Measurements from ENCODE around the gene PRRT1. TPM values are rescaled to one million over a fixed set of nuclear protein-coding genes. Genes with fewer than 3 reads are reported as not detected.
A peak's percentile ranks its signal among the peaks of the same experiment; 100 is the strongest.

Gene PRRT1
- total and polyA plus RNA-seq, 3 donors from 2014 or later = 4.2 to 6.2 (median 6.1) TPM

- peaks cover 23% of the 10 kb centered on the region for H3K4me1 ChIP-seq
- intact Hi-C loops (cut with DNase I; ENCODE audit: low total_unique reads) = loop anchor here (10.0 kb wide), 1 partner anchor 175 kb away; the partner anchor contains the start of genes NELFE and SKIC2
- peak overlapping the region; percentile 92 to 99 for H3K27ac ChIP-seq
- no peaks in the 10 kb centered on the region for H3K9me3 ChIP-seq
- DNase-seq = no peak
- TF ChIP-seq CTCF (IDR thresholded peaks at IDR 0.05) (no peak), POLR2A (IDR thresholded peaks at IDR 0.05) (no peak)
- H3K27me3 ChIP-seq = no peaks in the 10 kb centered on the region
- no peaks in the 10 kb centered on the region for H3K36me3 ChIP-seq (ENCODE audit: low read depth, missing control alignments)
- H3K4me3 ChIP-seq = peak overlapping the region; percentile 64 to 90
- 24 to 35% methylated on average over 19 to 22 of the region's 22 CpGs for WGBS, 2 donors
Observed at GRCh38 chr6:32129297-32130088, 22.2 kb downstream of the PRRT1 start.

- WGBS, 2 donors = 42 to 55% methylated on average over 7 to 13 of the region's 13 CpGs
- no peaks in the 10 kb centered on the region for H3K27me3 ChIP-seq
- H3K4me3 ChIP-seq = peak overlapping the region in 1 of 2 donors; percentile 90
- intact Hi-C loops (cut with DNase I; ENCODE audit: low total_unique reads) = loop anchor here (10.0 kb wide), 1 partner anchor 174 kb away; the partner anchor contains the start of genes NELFE and SKIC2
- peak overlapping the region; percentile 92 to 99 for H3K27ac ChIP-seq
- H3K4me1 ChIP-seq = peaks cover 23% of the 10 kb centered on the region
- no peaks in the 10 kb centered on the region for H3K36me3 ChIP-seq (ENCODE audit: low read depth, missing control alignments)
- DNase-seq = no peak
- no peaks in the 10 kb centered on the region for H3K9me3 ChIP-seq
- no peak for TF ChIP-seq POLR2A (IDR thresholded peaks at IDR 0.05)
Observed at GRCh38 chr6:32128751-32129296, 22.9 kb downstream of the PRRT1 start.

DNA sequence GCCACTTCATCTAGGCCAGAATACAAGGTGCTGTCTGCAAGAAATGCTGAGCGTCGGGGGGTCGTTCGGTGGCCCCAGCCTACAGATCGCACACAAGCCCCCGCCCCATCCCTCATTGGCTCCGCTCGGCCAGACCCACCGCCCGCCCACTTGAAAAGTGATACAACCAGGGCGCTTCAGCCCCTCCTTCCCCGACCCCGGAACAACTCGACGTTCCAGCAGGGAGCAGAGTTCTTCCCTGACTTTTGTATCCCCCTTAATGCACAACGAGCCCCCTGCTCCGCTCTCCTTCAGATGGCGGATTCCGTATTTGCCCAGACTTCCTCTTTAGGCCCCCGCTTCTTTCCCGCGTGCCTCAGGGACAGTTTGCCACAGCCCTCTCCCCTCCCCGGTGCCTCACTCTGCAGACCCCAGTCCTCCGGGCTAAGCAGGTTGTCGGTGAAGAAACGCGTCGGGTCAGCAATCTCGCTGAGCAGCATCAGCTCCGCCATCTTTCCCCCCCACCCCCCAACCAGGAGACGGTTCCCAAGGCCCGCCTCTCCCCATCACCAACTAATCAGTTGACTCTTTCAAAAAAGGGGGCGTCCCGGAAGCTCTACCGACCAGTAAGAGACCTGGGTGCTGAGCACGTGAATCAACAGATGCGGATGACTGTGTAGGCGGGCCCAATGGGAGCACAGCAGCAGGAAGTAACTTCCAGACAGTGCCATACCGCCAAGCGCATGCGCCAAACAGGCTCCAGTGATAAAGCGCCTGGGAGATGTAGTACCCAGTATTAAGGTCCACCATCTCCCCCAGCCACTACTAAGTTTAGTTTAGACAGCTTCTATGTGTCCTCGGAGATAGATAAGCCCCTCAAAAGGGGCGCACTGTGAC is 23.8 kb downstream of the PRRT1 start, which contains the start of gene ATF6B:
TSS of gene ATF6B (minus strand) at position 530 of the 876 bp plus-strand sequence. CDS start at position 491, 39 bp downstream.
- H3K4me3 ChIP-seq = peak within 1 kb of the TSS; percentile 87 to 90
- peak within 1 kb of the TSS; percentile 92 to 99 for H3K27ac ChIP-seq
- H3K4me1 ChIP-seq = peaks cover 23% of the 10 kb centered on the region
- no peaks in the 10 kb centered on the region for H3K27me3 ChIP-seq
- DNase-seq = peak; percentile 100
- no peaks in the 10 kb centered on the region for H3K9me3 ChIP-seq
- intact Hi-C loops (cut with DNase I; ENCODE audit: low total_unique reads) = loop anchor here (10.0 kb wide), 1 partner anchor 173 kb away; the partner anchor contains the start of genes NELFE and SKIC2
- WGBS, 2 donors = 0 to 1% methylated on average over 38 to 44 of the region's 44 CpGs
- TF ChIP-seq POLR2A (IDR thresholded peaks at IDR 0.05) = no peak
- TF ChIP-seq CTCF (IDR thresholded peaks at IDR 0.05) = no peak
- H3K36me3 ChIP-seq (ENCODE audit: low read depth, missing control alignments) = no peaks in the 10 kb centered on the region

DNA sequence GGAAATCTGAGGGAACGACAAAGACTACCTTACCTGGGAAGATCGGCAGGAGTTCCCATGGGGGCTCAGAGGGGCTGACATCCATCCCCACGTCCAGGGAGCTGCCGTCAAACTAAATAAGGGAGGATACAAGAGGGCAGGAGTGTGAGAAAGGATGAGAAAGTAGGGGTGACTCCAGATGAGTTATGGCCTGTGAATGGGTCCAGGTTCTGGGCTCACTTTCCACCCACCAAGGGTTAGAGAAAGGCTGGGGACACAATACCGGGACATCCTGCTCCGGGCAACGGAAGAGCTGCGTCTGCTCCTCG is 24.4 kb downstream of the PRRT1 start:
- 4 to 5% methylated on average over 7 to 9 of the region's 9 CpGs for WGBS, 2 donors
- H3K4me3 ChIP-seq = peak overlapping the region; percentile 84 to 87
- peak overlapping the region; percentile 89 to 92 for H3K27ac ChIP-seq
- H3K4me1 ChIP-seq = peaks cover 23% of the 10 kb centered on the region
- H3K36me3 ChIP-seq (ENCODE audit: low read depth, missing control alignments) = no peaks in the 10 kb centered on the region
- no peak for TF ChIP-seq CTCF (IDR thresholded peaks at IDR 0.05)
- TF ChIP-seq POLR2A (IDR thresholded peaks at IDR 0.05) = no peak
- no peaks in the 10 kb centered on the region for H3K9me3 ChIP-seq
- no peaks in the 10 kb centered on the region for H3K27me3 ChIP-seq
- intact Hi-C loops (cut with DNase I; ENCODE audit: low total_unique reads) = loop anchor here (10.0 kb wide), 1 partner anchor 173 kb away; the partner anchor contains the start of genes NELFE and SKIC2
- DNase-seq = no peak
